GM19351 (cell line): Measurements from ENCODE around the gene CREBBP.

Experiments used
- ATAC-seq: cut with Tn5 transposase; IDR thresholded peaks from one replicate; pipeline ENCODE4 v1.9.1; 2021; ENCODE audit warnings: mild to moderate bottlenecking, moderate library complexity; ENCODE audit not compliant: unreplicated experiment

Gene CREBBP

DNA sequence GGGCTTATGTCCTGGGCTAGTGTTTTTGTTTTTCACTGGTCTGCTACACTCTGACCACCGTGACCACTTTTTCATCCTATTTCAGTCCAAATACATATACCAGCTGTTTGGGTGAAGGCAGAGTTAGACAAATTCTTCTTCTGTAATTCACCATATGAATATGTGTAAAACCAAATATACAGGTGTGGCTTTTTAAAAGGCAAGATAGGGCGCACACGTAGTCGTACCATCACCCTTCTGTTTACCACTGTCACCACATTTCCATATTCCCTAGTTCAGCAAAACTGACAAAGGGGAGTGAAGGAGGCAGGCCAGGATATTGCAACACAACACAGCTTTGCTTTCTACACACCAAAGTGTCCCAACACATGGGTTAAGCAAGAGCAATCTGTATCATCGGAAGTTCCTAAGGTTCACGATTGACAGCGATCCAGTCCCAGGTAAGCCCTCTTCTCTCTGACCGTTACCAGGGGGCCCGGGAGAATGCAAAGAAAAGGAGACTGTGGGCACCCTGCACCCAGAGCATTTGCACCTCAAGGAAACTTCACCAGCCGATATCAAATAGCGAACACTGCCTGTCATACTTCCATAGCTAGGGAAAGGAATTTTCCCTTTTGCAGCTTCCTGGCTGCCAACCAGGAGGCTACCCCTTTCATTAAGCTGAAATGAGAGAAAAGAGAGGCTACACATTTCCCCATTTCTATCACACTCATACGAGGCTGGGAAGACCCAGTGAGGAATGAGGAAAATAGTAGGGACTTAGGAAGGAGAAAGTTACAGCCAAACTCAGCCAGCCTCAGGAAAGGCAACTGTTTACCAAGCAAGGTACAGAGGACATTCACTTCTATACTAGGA is 23.1 kb downstream of the CREBBP start:
- ATAC-seq, result peak; percentile 54

DNA sequence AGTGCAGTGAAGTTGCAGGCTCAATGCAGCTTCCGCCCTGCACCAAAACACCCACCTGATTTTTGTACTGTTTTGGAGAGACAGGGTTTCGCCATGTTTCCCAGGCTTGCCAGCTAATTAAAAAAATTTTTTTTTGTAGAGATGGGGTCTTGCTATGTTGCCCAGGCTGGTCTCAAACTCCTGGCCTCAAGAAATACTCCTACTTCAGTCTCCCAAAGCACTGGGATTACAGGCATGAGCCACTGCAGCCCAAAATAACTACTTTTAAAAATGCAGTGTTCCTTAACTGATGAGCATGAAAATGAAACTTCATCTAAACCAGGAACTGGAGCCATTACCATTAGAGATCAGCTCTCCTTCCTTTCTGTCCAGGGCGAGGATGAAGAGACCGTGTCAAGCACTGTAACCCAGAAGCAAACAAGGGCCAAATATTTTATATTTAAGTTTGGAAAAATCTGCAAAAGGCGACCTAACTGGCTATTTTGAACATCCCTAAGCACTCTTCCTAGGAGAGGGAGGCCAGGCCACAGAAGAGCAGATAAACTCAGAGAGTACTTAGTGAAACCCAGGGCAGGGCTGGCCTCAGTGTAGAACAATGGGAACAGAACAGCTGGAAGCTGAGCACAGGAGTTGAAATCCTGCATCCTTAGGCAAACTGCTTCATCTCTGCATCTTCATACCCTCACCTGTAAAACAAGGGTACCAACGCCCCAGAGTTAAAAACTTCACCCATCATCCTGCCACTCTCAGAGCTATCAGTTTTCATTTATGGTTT is 24.0 kb downstream of the CREBBP start:
- ATAC-seq, result no peak

DNA sequence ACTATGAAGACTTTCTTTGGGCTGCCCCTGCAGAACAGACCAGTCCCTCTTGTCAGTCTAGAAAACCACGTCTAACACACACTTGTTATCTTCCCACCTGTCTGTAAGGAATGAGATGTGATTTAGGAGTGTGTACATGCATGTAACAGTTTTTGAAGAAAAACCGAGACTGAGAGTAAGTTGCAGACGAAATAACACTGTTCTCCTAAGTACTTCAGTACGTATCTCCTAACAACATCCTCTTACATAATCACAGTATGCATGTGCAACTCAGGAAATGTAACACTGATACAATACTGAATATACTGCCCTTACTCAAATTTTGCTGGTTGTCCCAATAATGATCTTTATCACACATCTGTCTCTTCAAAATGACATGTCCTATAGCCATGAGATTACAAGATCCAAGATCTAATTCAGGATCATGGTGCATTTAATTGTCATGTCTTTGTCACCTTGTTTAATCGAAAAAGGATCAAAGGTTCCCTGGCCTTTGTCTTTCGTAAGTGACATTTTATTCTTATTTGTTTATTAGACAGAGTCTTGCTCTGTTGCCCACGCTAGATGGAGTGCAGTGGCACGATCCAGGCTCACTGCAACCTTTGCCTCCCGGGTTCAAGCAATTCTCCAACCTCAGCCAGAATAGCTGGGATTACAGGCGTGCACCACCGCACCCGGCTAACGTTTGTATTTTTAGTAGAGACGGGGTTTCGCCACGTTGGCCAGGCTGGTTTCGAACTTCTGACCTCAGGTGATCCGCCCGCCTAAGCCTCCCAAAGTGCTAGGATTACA is 25.6 kb downstream of the CREBBP start:
- no peak for ATAC-seq

DNA sequence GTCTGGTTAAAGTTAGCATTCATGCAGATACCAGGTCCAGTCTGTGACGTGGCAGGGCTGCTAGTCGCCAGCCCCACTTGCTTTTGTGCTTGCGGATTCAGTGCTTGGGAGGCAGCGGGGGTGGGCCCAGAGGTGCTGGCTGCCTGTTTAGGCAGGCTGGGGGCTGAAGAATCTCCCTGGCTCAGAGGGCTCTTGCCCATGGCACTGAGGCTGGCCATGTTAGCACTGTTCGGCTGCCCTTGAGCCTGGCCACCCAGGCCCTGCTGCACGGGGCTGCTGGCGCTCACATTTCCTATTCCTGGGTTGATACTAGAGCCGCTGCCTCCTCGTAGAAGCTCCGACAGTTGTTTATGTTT is 30.0 kb downstream of the CREBBP start:
- no peak for ATAC-seq

DNA sequence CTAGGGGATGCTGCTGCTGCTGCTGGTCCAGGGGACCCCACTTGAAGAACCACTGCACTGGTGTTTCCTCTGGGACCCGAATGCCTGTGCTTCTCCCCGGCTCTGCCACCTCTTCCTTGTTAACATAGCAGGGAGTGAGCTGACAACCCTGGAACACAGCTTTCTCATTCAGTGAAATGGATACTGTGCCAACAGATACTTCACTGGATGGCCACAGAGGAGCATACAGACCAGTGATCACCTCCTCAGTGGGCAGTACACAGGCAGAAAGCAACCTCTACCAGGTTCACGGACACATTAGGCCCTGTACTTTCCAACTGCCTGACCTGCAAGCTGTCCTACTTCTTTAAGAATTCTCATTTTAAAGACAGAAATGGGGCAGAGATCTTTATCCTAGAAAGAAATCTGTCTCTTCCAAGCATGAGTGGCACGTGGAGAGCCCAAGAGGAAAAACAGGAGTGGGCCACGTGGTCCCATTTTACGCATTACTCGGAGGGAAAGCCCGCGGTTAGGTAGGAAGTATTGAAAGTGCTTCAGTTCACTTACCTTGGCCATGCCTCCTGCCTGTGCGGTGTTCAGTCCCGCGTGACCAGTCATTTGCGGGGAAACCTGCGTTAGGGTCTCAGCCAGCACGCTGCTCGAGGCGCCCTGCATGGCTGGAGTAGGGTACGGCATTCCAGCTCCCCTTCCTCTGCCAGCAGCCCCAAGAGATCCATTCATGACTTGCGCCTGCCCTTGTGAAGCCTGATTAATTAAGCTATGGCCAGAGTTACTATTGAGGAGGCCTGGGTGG is 30.6 kb downstream of the CREBBP start:
- no peak for ATAC-seq

DNA sequence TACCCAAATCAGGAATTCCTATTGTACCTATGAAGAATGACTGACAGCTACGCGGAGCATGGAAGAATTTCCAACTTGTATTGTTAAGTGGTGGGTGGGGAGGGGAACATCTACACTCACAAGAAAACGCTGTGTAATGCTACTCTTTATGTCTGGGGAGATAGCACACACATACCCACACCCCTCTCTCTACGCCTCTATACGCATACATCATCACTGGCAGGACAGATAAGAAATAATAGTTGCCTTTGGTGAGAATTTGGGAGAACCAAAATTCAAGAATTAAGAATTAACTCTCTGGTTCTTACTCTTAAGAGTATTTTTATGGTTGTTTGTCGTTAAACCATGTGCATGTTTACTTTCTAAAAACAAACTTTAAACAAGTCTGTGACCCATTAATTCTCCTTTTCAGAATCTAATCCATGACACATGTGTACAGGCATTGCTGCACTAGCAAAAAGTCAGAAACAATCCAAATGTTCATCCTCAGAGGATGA is 33.9 kb downstream of the CREBBP start:
- no peak for ATAC-seq

DNA sequence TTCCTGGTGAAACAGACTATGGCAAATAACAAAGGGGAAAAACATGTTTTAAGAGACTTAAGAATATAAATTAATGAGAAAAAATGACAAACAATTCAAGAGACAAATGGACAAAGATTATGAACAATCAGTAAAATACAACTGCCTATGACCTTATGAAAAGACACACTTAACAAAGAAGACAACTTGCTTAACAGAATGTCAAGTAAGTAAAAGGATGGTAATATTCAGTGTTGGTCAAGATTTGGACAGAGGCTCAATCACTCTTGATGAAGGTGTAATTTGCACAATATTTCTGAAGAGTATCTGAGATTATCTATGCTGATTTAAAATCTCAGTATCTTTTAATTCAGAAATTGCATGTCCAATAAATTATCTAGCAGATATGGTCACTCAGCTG is 34.4 kb downstream of the CREBBP start:
- no peak for ATAC-seq

DNA sequence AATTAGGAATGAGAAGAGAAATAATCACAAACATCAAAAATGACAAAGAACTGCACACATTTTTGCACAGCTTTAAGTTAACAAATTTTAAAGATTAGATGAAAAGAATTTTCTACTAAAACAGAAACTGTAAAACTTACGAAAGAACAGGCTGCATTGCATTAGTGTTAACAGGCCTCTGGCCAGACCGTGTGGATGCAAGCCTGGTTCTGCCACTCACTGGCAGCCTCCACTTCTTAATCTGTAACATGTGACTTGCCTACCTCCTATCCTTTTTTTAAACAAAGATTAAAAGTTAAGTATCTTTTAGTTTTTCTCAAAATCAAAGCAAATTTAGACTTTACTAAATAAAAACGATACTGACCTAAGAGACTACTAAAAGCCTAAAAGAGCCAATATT is 37.5 kb downstream of the CREBBP start:
- ATAC-seq, result no peak

DNA sequence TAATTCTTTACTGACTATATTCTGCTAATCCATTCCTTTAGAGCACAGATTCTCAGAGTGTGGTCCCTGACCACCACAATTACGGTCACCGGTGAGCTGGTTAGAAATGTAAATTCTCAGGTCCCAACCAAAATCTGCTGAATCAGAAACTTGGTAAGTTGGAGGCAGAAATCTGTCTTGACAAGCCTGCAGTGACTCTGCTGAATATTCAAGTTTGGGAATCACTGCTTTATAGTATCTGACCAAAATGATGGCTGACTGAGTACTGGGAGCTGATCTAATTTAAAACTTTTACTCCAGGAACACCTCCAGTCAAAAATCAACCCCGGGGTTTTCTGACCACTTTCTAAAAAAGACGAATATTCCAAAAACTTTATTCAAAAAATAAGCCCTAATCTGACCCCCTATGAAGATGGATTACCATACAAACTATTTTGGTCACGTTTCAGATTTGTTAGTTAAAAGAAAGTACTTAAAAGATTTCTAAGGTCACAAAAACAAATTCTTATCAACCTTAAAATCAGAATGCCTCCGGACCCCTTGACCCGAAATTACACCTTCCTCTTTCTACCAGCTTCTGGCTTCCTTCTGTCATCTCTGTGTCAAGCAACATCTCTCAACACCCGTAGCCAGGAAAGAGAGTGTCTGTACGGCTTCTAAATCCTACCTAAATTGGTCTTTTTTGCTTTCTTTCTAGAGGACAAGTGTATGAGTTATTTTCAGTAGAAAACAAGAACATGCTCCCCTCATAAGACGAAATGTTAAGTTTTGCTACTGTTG is 38.6 kb downstream of the CREBBP start:
- no peak for ATAC-seq

DNA sequence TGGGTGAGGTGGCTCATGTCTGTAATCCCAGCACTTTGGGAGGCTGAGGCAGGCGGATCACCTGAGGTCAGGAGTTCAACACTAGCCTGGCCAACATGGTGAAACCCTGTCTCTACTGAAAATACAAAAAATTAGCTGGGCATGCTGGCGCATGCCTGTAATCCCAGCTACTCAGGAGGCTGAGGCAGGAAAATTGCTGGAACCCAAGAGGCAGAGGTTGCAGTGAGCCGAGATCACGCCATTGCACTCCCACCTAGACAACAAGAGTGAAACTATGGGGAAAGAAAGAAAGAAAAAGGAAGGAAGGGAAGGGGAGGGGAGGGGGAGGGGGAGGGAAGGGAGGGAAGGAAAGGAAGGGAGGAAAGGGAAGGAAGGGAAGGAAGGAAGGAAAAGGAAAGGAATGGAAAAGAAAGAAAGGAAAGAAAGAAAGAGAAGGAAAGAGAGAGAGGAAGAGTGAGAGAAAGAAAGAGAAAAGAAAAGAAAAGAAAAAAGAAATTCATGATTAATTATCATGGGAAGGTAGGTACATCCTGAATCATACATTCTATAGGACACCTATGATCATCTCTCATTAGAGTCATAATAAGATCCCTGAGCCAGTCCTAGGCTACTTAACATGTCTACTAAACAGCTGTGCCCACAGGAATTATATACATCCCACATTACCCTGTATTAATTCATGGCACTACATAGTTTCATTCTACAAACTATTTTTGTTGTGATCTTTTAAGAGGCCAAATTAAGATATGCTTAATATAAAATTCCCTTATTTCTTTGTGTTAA is 40.9 kb downstream of the CREBBP start:
- ATAC-seq, result no peak

DNA sequence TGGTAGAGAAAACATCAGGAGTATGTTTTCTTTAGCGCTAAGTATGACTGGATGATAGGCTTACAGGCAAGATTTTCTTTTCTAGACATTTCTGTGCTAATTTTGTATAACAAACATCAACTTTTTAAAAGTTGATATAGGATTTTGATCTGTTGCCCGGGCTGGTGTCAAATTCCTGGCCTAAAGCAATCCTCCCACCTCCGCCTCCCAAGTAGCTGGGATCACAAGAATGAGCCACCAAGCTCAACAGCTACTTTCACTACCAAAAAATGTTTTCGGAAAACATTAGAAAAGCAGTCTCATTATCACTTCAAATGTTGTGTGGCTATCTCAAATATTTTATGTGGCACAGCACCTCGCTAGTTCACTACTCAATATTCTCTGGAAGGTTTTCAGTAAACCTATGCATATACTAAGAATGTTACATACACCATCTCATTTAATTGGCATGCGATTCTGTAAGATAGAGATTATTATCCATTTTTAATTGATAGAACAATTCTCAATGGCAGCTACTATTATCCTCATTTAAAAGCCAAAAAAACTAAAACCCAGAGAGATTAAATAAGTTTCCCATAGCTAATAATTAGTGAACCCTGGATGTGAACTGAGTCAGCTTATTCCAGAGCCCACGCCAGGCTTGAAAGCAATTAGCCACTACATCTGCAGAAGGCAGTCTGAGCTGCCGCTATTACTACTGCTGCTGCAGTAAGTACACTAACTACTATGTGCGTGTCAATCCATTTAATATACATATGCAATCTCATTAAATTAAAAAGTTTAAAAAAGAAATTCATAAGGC is 41.7 kb downstream of the CREBBP start:
- ATAC-seq, result no peak

DNA sequence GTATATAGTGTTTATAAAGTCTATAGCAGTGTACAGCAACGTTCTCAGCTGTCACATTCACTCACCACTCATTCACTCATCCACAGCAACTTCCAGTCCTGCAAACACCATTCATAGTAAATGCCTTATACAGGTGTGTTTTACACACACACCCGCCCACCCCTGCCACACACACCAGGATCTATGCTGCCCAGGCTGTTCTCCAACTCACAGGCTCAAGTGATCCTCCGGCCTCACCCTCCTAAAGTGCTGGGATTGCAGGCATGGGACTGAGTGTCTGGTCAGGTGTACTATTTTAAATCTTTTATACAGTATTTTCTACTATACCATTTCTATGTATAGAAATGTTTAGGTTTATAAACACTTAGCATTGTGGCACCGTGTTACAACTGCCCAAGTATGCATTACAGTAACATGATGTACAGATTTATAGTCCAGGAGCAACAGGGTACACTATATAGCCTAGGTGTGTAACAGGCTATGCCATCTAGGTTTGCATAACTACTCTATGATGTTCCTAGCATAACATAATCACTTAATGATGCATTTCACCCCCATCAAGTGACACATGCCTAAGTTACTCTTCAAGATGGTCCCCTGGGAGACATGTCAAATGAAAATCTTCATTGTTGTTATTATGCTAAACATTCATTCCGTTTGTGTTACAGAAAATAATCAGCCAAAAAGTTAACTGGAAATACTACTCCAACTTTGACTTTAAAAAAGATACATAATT is 42.5 kb downstream of the CREBBP start:
- ATAC-seq, result no peak

DNA sequence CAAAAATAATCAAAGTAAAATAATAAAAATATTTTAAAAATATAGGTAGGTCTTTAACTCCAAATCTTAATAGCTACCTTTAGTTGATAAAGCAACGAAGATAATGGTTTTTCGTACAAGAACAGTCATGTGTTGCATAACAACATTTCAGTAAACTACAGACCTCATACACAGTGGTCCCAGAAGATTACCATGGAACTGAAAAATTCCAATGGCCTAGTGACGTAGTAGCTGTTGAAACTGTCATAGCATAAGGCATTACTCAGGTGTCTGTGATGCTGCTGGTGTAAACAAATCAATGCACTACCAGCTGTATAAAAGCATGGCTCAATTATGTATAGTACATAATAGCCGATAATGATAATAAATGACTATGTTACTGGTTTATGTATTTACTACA is 43.9 kb downstream of the CREBBP start:
- ATAC-seq, result no peak

DNA sequence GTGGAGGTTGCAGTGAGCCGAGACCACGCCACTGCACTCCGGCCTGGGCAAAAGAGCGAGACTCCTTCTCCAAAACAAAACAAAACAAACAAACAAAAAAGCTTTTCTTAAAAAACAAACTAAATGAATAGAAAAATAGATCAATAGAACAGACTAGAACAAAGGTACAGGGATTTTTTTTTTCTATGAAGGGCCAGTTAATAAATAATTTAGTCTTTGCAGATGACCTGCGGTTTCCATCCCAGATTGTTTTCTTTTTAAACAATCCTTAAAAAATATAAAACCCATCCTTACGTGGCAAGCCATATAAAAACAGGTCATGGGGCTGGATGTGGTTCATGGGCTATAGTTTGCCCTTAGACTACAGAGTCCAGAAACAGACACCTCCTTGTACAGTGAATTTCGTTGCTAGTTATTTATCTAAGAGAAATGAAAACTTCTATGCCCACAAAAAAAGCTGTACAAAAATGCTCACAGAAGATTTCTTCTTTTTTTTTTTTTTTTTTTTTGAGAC is 45.4 kb downstream of the CREBBP start:
- ATAC-seq, result no peak

DNA sequence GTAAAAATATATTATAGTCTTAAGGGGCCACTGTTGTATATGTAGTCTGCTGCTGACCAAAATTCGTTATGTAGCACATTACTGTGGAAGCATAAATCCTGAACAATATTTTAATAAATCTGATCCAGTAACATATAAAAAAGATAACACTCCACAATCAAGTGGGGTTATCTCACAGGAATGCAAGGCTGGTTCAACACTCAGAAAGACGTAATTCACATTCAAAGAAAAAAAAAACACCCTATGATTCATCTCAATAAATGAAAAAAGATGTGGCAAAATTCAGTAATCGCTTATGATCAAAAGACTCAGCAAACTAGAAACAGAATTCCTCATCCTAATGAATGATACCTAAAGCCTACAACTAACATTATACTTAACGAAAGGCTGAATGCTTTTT is 47.8 kb downstream of the CREBBP start:
- ATAC-seq, result no peak

DNA sequence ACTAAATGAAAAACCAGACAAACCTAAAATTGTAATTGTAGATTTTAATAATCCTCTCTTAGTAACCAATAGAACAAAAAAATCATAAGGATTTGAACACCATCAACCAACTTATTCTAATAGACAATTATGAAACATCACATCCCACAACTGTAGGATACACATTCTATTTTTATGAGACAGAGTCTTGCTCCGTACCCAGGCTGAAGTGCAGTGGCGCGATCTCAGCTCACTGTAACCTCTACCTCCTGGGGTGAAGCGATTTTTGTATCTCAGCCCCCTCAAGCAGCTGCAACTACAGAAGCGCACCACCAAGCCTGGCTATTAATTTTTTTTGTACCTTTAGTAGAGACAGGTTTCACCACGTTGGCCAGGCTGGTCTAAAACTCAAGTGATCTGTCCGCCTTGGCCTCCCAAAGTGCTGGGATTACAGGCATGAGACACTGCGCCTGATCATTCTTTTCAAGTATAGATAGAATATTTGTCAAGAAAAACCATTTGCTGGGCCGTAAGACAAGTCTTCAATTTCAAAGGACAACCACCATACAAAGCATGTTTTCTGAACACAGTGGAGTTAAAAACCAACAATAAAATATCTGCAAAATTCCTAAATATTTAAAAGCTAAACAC is 49.8 kb downstream of the CREBBP start:
- no peak for ATAC-seq
